ENCODE data around the gene DIAPH3.
"Not testable (repeated sequence)": the region's sequence is repeated elsewhere in the genome, so short reads cannot be mapped to it uniquely, and the experiment has no call there.

Gene DIAPH3

DNA sequence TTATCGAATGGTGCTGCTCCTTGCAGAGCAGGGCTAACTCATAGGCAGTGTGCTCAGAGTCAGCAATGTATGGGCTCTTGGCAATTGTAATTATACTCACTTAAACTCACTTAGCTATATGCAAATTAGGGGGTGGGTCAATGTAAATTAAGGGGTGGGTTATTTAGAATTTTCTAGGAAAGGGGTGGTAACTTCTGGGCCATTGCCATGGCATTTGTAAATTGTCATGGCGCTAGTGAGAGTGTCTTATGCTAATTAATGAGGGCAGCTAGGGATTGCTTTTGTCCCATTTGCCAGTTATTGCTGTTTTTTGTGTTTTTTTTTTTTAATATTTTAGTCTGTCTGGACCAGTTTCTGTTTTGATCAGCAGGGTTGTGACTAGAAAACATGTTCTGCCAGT is 68.4 kb downstream of the DIAPH3 start:
- no peak for DNase-seq (ENCODE audit: low read depth in 1 of 2, low spot score in 1 of 2)

DNA sequence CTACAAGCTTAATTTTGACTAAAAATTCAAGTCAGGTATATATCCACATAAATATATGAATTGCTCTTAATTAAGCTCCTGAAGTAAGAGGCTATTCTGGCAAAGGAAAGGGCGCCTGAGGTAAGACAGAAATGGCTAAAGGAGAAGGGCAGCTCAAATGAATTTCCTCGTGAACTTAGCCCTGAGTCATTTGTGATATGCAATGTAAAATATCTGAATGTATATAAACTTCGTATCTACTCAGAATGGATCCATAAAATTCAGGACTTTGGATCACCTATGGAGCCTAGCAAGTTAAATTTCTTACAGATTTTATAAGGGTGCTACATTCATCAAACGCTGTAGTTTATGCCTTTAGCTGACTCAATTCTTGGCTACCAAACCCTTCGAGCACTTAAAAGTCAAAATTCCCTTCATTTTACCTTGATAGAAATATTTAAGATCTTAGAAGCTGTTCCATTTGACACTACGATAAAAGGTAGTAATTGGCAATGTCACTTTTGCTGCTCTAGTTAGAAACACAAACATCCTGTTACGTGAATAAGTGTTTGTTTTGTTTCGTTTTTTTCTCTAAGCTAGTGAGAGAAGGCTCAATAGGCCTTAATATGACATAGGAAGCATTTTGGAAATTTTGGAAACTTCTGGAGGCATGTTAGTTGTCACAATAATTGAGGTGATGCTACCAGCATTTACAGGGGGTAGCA is 69.2 kb downstream of the DIAPH3 start:
- DNase-seq (ENCODE audit: low read depth in 1 of 2, low spot score in 1 of 2) = no peak

DNA sequence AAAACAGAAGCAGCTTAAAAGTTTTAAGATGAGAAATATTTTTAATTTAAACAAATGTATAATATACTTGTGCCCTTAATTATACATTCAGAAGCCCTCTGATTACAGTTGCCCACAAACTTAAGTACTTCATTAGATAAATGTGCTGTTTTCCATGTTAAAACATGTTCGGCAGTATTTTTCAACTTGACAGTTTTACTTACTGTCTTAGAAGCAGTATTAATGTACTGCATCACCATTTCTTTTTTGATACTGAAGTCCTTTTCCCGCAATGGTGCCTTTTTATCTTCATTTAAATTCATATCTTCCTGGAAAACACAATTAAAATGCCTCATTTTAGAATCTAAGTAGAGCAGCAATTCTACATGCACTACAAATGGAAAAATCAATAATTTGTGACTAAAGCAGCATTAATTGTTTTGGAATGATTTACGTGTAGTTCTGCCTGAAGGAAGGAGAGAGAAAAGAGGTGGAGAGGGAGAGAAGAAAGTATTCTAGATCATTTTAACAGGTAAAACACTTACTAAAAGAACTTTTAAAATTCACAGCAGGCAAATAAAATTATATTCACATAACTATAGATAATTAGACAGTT is 70.2 kb downstream of the DIAPH3 start:
- no peak for DNase-seq (ENCODE audit: low read depth in 1 of 2, low spot score in 1 of 2)

DNA sequence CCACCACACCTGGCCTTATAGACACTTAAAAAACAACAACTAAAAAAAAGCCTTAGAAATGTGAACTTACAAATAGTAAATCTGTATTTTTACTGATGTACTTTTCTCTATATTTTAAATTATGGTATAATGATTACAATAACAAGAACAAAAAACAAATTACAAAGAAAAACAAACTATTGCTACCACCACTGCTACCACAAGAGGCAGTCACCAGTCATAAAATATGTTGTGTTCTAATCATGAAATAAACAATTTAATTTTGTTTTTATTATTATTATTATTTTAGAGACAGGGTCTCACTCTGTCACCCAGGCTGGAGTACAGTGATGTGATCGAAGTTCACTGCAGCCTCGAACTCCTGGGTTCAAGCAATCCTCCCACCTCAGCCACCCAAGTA is 72.2 kb downstream of the DIAPH3 start:
- DNase-seq (ENCODE audit: low read depth in 1 of 2, low spot score in 1 of 2) = no peak

DNA sequence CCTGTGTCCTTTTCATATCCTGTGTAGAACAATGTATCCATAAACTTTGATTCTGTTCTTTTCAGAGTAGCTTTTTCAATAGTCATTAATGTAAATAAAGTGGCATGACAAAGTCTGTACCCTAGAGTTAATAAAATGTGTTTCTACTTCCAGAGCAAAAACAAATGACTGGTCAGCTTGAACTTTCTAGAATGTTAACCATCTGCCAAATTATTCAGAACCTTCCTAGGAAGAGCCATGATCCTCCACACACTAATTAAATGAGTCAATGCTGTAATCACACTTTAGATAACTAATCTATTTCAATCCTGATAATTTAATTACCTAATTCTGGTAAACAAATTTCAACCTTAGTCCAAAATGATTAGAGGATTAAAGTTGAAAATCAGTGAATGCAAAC is 73.2 kb downstream of the DIAPH3 start:
- no peak for DNase-seq (ENCODE audit: low read depth in 1 of 2, low spot score in 1 of 2)

DNA sequence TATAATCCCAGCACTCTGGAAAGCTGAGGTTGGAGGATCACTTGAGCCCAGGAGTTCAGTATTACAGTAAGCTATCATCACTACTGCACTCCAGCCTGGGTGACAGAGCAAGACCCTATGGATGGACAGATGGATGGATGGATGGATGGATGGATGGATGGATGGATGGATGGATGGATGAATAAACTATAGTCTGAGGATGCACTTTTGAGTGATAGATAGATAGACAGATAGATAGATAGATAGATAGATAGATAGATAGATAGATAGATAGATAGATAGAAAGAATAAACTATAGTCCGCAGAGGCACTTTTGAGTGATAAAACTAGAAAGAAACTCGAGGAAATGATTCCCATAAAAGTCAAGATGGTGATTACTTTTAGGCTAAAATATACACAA is 79.9 kb downstream of the DIAPH3 start:
- not testable (repeated sequence) for DNase-seq (ENCODE audit: low read depth in 1 of 2, low spot score in 1 of 2)

DNA sequence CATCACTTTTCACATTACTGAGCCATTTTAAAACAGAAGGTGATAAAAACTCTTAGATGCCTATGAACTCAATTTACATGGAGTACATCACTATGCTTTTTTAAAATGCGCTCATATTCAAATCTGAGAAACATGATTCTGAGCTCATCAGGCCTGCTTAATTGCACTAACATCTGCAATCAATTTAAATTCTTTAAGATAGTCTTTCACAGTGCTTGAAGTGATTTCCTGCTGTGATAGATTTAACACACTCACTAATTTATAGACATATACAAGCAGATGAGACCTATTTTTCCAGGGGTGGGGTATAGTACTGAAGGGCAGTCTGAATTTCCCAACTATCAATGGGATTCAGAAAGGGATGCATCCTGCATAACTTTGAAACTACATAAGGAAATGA is 82.9 kb downstream of the DIAPH3 start:
- no peak for DNase-seq (ENCODE audit: low read depth in 1 of 2, low spot score in 1 of 2)

DNA sequence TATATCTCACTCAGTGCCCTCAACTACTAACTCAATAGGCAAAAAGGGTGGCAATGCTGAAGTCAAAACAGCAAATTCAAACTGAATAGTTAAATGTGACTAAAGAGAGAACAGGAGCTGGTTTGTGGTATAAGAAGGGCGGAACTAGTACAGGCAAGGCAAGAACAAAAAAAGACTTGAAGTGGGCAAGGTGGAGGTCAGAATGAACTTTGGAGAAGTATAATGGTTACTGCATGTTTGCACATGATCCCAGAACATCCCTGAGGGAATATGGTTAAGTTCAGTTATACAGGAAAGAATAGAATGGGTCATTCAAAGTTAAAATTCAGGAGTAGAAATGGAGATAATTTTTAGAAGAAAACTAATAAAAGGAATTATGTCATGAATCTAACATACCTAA is 85.5 kb downstream of the DIAPH3 start:
- no peak for DNase-seq (ENCODE audit: low read depth in 1 of 2, low spot score in 1 of 2)

DNA sequence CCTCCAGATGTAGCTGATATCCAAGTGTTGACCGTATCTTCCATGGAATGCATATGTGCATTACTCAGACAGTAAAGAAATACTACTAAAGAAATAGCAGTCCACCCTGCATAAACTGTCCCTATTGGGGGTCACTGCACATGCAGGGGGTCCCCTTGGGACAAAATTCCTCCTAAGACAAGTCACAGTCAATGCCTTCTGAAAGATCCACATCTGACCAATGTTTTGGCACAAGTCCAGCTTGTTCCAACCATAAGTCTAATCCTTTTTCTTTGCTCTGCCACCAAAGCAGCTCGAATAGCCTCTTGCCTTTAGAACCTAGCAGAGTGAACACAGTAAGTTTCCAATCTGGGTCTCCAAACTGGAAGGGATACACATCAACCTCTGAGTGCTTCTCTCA is 87.9 kb downstream of the DIAPH3 start:
- DNase-seq (ENCODE audit: low read depth in 1 of 2, low spot score in 1 of 2) = no peak

DNA sequence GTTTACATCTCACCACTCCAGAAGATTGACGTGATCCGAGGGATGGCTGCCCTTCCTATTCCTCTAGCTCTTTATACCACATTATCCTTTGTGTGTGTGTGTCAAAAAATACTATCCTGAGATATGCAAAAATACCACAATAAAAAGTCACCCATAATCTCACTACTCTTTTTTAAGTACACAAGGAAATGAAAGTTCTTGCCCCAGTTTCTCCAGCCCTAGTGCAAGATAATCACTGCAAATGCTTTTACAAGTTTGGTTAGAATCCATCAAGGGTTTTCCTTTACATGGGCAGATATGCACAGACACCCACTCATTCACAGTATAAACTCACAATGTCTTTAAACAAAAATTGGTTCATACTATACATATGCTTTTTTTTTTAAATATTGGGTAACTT is 89.3 kb downstream of the DIAPH3 start:
- DNase-seq (ENCODE audit: low read depth in 1 of 2, low spot score in 1 of 2) = no peak

DNA sequence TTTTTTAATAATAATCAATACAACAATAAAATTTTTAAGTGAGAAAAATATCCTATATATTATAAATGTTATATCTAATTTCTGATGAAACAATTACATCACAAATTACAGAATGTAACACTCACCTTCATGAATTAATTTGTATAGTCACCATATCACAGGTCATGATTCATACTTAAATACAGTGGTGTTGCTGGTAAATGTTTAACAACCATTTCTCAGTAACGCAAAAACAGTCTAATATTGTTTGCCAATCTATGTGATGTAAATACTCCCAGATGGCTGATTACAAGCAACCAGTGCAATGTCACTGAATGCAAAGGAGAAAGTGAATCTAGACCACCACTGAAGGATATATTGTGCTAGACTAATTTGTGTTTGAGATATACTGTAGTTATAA is 97.5 kb downstream of the DIAPH3 start:
- no peak for DNase-seq (ENCODE audit: low read depth in 1 of 2, low spot score in 1 of 2)

DNA sequence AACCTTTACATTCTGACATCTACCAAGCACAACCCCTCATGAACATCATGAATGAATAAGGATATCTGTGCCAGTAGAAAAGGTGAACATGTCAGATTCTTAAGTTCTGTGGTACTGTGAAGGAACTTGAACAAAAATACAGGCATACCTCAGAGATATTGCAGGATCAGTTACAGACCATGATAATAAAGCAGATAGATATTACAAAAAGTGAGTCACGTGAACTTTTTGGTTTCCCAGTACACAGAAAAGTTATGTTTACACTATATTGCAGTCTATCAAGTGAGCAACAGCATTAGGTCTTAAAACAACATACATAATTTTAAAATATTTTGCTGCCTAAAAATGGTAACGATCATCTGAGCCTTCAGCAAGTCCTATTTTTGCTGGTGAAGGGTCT is 101.2 kb downstream of the DIAPH3 start:
- DNase-seq (ENCODE audit: low read depth in 1 of 2, low spot score in 1 of 2) = no peak

DNA sequence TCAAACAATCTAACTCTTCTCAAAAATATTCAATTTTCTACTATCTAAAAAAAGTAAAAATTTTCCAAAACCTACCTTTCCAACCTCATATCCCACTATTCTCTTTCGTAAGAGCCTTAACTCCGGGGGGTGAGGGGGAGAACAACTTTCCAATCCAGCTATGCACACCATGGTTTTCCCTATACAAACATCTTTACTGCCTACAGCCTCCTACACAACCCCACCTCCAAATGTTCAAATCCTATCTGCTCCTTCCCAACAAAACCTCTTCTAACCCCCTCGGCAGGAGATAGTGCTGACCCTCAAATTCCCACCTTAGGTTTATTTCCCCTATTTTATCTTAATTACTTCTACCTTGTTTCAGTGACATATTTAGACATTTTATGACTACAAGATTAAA is 102.0 kb downstream of the DIAPH3 start:
- no peak for DNase-seq (ENCODE audit: low read depth in 1 of 2, low spot score in 1 of 2)

DNA sequence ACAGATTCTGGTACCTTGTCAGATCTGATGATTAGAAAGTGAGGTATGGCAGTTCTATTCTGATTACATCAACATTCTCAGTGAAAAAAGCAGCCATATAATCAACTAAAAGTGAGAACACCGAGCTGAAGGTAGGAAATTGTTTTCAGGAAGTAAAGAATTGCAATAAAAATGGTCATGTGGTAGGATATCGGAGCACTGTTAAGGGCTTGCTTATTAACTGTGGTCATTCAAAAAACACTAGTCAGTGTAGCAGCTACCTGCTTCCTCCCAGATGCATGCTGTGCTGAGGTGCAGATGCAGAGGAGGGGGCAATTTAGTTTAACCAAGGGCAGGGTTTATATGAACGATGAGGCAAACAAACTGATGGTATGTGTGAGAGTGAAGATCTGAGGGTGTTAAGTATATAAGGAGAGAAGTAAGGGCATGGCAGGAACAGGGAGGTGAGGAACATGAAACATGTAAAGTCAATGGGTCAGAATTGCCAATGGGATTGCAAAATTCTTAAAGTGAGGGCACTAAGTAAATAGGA is 111.9 kb downstream of the DIAPH3 start:
- no peak for DNase-seq (ENCODE audit: low read depth in 1 of 2, low spot score in 1 of 2)

DNA sequence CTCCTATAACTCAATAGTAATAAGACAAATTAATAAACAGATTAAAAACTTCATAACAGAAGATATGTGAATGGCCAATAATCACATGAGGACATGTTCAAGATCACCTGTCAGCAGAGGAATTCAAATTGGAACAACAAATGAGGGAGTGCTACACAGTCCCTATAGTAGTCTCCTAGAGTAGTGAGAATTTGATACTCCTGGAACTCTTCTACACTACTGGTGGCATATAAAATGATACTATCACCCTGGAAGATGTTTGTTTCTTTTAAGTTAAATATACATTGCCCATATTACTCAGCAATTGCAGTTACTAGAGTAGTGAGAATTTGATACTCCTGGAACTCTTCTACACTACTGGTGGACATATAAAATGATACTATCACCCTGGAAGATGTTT is 115.4 kb downstream of the DIAPH3 start:
- not testable (repeated sequence) for DNase-seq (ENCODE audit: low read depth in 1 of 2, low spot score in 1 of 2)

DNA sequence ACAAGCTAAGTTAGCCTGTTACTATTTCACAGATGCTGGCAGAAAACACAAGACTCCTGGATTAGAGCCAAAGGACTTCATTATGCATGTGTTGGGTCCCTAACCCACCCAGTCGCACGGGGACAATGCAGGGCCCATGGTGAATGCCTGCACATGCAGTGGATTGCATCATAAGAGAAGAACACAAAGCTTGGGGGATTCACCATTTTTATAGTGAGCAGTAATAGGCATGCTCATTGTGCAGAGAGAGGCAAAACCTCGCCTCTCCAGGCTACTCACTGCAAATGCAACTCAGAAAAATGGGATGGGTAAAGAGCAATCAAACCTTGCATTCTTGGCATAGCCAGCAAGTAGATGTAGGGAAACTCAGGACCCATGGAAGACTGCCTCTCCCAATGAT is 115.8 kb downstream of the DIAPH3 start:
- no peak for DNase-seq (ENCODE audit: low read depth in 1 of 2, low spot score in 1 of 2)

DNA sequence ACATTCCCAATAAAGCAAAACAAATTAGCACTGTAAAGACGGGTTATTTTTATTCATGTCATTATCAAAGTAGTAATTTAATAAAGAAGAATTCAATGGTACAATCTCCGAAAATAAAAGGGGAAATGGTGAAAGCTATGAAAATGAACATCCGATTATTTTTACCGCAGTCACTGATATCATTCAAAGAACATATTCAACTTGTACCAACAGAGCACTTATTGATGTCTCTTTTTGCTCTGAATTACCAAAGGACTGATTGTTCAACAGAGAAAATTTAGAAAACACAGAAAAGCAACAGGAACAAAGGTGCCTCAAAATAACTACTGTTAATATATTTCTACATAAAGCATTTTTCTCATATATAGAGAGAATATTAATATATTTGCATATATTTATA is 119.4 kb downstream of the DIAPH3 start:
- DNase-seq (ENCODE audit: low read depth in 1 of 2, low spot score in 1 of 2) = no peak

DNA sequence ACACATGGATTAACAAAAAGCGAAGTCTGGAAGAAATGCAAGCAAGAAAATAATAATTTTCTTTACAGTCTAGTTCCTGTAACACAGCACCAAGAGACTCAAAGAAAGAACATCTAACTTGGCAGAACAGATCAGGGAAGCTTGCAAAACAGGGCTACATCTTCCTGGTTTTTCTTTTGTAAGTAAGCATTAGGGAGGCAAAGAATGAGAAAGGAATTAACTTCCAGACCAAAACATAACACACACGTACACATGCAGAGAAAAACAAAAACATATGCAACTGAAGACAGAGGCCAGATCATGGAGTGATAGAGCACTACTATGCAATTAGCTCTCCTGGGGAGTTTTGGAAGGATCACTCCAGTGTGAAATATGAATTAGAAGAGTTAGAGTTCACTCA is 120.5 kb downstream of the DIAPH3 start:
- no peak for DNase-seq (ENCODE audit: low read depth in 1 of 2, low spot score in 1 of 2)

DNA sequence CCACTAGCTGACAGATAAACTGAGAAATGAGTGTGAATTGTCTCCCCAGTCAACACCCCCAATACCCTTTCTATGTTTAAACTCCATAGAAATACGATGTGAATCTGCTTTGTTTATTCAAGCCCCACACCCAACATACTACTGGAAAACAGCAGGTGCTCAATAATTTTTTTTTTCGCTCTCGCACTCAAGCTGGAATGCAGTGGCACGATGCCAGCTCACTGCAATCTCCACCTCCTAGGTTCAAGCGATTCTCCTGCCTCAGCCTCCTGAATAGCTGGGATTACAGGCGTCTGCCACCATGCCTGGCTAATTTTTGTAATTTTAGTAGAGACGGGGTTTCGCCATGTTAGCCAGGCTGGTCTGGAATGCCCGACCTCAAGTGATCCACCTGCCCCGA is 123.1 kb downstream of the DIAPH3 start:
- not testable (repeated sequence) for DNase-seq (ENCODE audit: low read depth in 1 of 2, low spot score in 1 of 2)

DNA sequence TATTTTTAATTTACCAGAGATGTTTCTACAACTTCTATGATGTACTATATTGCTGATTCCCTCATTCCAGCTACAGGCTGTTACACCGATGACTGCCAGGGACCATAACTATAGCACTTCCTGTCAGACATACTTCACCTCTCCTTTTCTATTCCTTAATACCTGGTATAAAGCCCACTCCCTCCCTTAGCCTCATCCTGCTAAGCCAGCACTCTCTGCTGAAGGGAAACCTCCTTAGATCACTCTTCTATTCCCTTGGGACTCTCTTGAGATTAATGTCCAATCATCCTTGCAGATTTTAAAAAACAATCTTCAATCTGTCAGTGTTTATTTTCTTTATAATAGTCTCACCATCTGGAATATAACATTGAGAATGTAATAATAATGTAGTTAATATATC is 127.9 kb downstream of the DIAPH3 start:
- no peak for DNase-seq (ENCODE audit: low read depth in 1 of 2, low spot score in 1 of 2)

DNA sequence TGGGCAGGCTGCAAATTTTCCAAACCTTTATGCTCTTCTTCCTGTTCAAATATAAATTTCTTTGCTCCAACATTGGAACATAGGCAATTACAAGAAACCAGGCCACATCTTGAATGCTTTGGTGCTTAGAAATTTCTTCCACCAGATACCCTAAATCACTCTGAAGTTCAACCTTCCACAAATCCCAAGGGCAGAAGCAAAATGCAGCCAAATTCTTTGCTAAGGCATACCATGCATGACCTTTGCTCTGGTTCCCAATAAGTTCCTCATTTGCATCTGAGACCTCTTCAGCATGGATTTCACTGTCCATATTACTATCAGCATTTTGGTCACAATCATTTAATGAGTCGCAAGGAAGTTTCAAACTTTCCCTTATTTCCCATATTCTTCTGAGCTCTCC is 130.9 kb downstream of the DIAPH3 start:
- no peak for DNase-seq (ENCODE audit: low read depth in 1 of 2, low spot score in 1 of 2)

DNA sequence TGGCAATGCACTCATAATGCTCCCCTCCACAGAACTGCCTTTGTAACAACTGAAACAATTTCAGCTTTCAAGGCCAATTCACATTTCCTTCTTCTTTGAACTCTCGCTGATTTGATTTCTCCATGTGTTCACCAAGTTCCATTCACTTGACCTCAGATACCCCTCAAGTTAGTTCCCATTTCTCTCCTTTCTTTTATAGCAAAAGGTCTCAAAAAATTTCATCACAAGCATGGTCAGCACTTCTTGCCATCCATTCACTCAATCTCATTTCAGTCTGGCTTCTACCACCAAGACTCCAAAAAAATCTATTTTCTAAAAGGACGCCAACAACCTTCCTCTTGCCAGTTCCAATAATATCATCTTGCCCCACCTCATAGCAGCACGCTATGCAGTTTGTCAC is 135.7 kb downstream of the DIAPH3 start:
- no peak for DNase-seq (ENCODE audit: low read depth in 1 of 2, low spot score in 1 of 2)

DNA sequence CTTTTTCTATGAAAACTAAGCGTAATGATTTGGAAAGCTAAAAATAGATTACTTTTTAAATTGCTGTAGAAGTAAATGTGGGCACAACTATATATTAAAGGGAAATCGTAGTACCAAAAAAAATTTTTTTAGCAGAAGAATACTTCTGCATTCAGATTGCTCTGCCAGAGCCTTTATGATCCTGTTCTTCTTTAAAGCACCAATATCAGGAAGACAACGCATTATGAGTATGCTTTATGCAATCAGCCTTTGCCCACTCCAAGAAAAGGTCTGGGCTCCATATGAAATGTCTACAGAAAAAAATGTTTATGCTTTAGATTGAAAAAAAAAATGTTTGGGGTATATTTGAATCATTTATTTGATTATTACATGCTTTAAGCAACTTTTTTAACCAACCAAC is 137.4 kb downstream of the DIAPH3 start:
- DNase-seq (ENCODE audit: low read depth in 1 of 2, low spot score in 1 of 2) = no peak
